Activated CD8-positive, alpha-beta memory T cell treated with anti-CD3 and anti-CD28 coated beads, Interleukin-2, amount 50 U/mL, for 4 hours (primary cell): ENCODE measurements around the gene ISOC1.

ENCODE experiments used
- DNase-seq: peaks from one replicate; pipeline ENCODE4 v3.0.0-alpha.2; 2020

ISOC1 gene

DNA sequence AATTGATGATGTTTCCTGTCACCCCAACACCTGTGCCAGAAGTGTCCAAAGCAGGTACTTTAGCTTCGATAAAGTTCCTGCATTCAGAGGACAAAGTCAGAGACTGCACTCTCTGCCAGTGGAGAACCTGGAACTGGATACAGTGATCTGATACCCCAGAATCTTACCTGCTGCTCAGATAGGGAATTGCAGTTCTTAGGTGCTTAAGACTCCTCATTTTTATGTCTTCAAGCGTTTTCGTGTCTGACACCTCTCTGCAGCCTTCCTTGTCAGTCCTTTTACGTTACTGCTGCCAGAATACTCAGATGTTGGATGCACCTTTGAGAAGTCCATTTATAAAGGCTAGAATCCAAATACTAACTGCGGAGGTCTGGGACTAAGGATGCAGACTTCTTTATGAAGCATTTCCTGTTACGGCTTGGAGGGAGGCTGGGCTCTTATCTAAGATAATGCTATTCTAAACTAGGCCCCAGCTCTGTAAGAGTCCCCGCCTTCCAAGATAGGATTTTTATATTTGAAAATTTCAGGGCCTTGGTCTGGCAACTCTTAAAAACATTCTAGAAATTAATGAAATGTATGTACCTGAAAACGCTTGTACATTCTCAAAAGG lies 1.9 kb downstream of the ISOC1 start:
- DNase-seq: no peak

- DNase-seq: no peak
Measured at GRCh38 chr5:129097498-129098296, 3.1 kb downstream of the ISOC1 start.

DNA sequence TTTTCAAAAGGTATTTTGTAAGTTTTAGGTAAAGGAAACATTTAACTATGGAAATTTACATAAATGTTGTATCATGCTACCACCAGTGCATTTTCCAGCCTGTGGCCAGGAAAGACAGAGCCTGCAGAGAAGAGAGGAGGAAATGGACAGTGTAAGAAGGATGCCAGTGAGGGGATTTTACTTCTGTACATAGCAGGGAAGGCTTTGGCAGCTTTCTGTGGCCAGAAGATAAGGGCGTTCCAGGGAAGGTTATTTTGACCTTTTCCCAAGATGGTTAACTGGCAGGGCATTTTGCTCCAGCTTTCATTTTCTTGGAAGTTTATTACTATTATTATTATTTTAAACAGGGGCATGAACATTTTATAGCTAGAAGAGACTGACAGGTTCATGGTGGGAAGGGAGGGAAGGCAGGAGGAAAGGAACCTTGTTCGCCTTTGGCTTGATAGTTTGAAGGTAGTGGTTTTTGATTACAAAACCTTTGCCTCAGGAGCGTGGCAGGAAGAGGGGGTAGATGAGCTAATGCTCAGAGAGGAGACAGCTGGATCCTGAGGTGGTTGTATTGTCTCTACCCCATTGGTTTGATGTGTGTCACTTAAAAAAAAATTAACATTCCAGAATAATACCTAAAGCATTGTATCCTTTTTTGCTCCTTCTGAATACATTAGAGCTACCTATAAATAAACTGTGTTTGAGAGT lies 4.1 kb downstream of the ISOC1 start:
- DNase-seq: no peak

DNA sequence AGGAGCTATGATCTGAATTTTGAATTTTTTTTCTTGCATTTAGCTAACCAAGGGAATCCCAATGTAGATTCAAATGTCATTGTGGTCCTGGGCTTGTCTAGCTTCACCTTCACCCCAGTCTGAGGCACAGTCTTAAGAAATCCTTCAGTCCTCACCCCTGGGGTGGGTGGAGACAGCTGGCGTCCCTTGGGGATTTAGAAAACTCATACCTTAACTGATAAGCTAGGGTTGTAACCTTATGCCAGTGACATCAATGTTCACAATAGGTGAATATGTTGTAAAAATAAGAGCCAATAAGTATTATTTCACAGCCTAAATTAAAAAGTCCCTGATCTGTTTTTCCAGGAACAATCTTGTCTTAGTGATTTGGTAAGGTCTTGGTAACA lies 4.6 kb downstream of the ISOC1 start:
- DNase-seq: no peak

GRCh38 chr5:129101794-129102193 lies 7.2 kb downstream of the ISOC1 start:
- DNase-seq: no peak

DNA sequence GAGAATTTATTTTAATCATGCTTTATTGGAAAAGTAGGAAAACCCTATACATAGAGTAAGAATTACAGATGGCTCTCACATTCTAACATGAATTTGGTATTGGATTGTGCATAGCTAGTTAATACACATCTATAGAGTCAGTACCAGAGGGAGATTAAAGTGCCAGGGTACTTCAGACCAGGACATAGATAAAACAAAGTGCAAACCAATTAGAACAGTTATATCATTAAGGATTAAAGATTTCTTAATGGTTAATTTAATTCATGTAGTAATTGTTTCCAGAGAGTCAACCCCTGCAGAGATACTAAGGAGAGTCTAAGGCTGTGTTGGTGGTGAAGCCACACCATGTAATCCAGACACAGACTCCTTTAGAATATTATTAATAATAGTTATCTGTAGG lies 8.8 kb downstream of the ISOC1 start:
- no peak for DNase-seq

DNA sequence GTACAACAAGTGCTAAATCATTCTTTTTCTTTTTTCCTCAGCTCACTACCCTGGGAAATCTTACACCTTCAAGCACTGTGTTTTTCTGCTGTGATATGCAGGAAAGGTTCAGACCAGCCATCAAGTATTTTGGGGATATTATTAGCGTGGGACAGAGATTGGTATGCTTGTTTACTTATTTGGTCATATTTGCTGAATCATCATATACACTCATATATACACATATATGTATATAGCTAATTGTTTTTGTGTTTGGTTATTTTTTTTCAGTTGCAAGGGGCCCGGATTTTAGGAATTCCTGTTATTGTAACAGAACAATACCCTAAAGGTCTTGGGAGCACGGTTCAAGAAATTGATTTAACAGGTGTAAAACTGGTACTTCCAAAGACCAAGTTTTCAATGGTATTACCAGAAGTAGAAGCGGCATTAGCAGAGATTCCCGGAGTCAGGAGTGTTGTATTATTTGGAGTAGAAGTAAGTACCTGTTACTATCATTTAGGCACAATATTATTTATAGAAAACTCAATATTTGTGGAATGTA lies 10.4 kb downstream of the ISOC1 start:
- DNase-seq: no peak

GRCh38 chr5:129107637-129108036 lies 13.1 kb downstream of the ISOC1 start:
- DNase-seq: no peak

GRCh38 chr5:129110742-129111141 lies 16.2 kb downstream of the ISOC1 start:
- no peak for DNase-seq

- DNase-seq: no peak
Measured at GRCh38 chr5:129111351-129111750, 16.8 kb downstream of the ISOC1 start.

- DNase-seq: no peak
Measured at GRCh38 chr5:129112295-129112694, 17.7 kb downstream of the ISOC1 start.

DNA sequence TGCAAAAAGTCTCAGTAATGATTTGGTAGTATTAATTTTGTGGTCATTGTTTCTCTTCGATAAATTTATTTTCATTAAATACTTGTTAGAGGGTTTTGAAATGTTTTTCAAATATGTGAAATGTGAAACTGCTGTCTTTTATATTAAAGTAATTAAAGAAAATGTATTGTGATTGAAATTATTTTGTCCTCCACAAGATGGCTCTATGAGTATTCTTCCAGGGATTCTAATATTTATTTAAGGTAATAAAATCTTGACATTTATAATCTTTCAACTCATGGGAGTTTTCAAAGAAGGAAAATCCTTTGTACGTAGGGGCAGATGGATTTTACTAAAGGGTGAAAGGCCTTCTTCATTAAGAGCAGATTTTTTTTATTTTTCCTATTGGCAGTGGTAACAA lies 19.3 kb downstream of the ISOC1 start:
- DNase-seq: no peak

DNA sequence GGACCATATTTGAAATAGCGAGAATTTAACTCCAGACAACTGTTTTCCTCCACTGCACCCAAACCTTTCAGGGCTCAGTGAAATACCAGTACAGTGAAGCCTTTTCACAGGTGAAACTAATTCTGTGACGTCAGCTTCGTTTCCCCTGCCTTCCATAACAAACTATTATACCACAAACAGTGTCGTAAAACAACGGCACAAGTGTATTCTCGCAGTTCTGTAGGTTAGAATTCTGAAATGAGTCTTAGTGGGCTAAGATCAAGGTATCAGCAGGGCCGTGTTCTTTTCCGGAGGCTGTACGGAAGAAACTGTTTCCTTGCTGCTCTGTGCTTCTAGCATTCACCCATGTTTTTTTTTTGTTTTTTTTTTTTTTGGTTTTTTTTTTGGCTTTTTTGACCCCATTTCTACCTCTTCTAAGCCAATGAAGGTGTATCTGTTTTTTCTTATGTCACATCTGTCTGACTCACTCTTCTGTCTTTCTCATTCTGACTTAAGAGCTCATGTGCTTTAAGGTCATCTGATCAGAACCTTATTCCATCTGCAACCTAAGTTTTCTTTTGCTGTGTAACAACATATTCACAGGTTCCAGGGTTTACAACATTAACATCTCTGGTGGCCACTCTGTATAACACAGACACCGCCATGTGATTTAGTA lies 20.1 kb downstream of the ISOC1 start:
- no peak for DNase-seq

- DNase-seq: no peak
Measured at GRCh38 chr5:129115680-129116079, 21.1 kb downstream of the ISOC1 start.

DNA sequence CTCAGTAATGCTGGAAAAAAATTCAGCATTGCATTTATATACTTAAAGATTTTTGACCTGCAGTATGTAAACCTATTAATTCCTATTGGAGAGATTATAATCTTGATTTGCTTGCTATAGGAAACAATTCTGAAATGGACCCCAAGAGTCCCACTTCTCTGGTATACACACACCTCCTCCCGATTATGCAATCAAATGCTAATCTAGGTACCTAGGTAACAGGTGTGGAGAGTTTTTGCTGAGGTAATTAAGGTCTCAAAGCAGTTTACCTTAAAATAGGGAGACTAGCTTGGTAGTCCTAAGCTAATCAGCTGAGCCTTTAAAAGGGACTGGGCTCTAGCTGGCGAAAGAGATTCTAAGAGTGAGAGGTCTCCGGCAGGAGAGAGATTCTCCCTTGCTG lies 22.2 kb downstream of the ISOC1 start:
- no peak for DNase-seq

- no peak for DNase-seq
Measured at GRCh38 chr5:129118405-129118804, 23.9 kb downstream of the ISOC1 start.

DNA sequence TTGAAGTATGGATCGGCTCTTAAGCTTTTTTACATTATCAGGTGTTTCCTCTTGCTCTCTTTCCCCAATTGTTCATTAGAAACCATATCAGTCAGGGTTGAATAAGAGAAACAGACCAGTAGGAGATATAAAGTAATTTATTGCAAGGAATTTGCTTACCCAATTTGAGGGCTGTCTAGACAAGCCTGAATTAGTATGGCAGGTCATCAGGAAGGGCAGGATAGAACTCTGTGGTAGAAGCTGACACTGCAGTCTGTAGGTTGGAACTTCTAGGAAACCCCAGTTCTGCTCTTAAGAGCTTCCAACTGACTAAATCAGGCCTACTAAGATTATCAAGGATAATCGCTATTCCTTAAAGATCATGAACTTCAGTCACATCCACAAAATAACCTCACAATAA lies 24.3 kb downstream of the ISOC1 start:
- no peak for DNase-seq

DNA sequence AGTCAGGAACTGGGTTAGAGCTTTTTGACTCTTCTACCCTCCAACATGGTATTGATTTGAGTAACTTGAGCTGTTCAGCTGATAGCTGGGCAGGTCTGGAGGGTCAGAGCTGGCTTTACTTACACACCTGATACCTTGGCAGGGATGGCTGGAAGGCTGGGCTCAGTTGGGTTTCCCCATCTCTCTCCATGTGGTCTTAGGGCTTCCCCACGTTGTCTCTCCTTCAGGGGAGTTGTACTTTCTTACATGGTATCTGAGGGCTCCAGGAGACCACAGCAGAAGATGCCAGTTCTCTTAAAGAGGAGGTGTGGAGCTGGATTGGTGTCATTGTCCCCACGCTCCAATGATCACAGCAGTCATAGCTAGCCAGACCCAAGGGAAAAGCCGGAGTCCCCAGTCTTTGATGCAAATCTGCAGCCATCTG lies 25.6 kb downstream of the ISOC1 start:
- no peak for DNase-seq

DNA sequence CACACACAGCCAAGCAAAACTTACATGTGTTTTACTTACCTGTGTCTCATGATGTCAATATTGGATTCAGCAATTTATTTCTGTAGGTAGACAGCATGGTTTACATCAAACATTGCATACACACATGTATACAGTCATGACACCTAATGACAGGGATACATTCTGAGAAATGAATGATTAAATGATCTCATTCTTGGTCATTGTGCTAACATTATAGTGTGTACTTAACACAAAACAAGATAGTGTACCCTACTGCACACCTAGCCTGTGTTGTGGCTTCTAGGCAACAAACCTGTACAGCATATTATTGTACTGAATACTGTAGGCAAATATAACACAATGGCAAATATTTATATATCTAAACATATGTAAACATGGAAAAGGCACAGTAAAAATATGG lies 28.0 kb downstream of the ISOC1 start:
- DNase-seq: no peak

DNA sequence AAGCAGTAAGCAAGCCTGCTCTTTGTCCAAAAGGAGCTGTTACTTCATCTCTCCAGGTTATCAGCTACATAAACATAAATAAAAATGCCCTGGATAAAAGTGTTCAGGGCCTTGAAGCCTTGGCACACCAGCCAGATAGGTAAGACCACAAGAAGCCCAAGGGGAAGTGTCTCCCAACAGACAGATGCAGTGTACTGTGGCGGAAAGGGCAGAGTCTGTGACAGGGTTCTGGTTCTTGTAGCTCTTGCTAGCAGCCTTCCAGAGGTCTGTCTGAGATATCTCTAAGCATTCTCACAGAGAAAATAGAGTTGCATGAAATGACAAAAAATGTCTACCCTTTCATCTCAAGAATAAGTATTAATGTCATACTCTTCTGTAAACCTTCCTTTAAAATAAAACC lies 30.1 kb downstream of the ISOC1 start:
- DNase-seq: no peak

DNA sequence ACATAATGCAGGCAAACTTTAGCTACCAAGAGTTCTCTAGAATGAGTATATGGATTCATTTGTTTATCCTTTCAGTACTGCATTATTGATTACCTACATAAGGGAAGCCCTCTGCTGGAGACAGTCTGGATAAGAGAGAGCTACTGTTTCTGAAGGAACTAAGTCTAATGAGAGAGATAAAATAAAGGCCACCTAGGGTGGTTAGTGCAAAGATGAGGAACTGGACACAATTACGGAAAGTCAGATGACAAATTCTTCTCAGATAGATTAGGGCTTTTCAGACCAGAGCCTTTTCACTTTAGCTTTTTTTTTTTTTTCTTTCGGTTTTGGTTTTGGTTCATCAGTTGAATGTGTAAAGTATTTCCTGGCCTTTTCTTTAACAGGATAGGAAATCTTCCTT lies 31.3 kb downstream of the ISOC1 start:
- DNase-seq: no peak

DNA sequence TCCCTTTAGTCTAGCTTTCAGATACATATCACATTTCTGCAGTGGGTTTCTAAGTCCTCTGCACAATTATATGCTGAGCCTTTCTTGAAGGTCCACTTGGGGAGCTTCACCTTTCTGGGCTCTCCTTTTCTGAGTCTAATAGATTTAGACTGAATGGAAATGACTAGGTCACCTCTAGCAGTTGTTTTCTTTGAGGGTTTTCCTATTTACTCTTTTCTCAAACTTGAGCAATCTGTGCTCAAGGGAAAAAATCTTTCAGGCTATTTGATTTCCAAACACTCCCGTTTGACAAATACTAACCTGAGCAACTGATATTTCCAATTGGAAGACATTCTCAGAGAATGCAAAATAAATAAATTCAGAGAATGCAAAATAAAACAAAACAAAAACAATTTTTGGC lies 39.0 kb downstream of the ISOC1 start:
- no peak for DNase-seq

DNA sequence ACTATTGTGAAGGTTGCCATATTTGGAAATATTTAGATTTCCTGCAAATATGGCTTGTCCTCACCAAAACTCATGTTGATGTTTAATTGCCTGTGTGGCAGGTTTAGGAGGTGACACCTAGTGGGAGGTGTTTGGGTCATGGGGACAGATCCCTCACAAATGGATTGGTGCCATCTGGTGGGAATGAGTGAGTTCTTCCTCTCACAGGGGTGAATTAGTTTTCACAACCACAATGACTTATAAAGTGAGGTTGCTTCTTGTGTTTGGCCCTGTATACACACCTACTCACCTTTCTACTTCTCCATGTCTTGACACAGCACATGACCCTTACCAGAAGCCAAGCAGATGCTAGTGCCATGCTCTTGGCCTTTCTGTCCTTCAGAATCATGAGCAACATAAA lies 41.1 kb downstream of the ISOC1 start:
- DNase-seq: no peak
